HCT116 (cell line): ENCODE data around the gene MAP4K4. TPM values are rescaled to one million over a fixed set of nuclear protein-coding genes. Genes with fewer than 3 reads are reported as not detected.

Experiments used
- ATAC-seq: fragments of 200-7000 bp; cut with Tn5 transposase; 2 replicates; pipeline ENCODE4 v1.9.1; 2020; ENCODE audit warnings: mild to moderate bottlenecking, moderate library complexity
- BruUV-seq: library from RNA; stranded (reverse); fragments of 400-500 nt; replicated peaks from 2 replicates; lab custom pipeline; 2021; lab: Mats Ljungman, UMichigan
- CTCF ChIA-PET: fragments of 300-600 bp; sonication (Branson Sonifier 250); formaldehyde crosslinking; loops from one replicate; lab custom pipeline; 2021; ENCODE audit warnings: antibody characterized with exemption; lab: Charles Lee
- POLR2A ChIA-PET: fragments of 300-600, 350-600 bp; sonication (Branson Sonifier 250); formaldehyde crosslinking; loops from one replicate; lab custom pipeline; 2021; ENCODE audit warnings: antibody characterized with exemption; lab: Charles Lee
- RAD21 ChIA-PET, 2 experiments: fragments of 300-600 bp; sonication (Branson Sonifier 250); formaldehyde crosslinking; loops; one replicate each; lab custom pipeline; 2023; ENCODE audit warnings: low total read pairs in 2 of 2; ENCODE audit not compliant: uncharacterized antibody in 2 of 2, unreplicated experiment in 2 of 2, low non-redundant PET in 1 of 2; lab: Charles Lee
- DNase-seq: peaks from one replicate; pipeline ENCODE4 v3.0.0-alpha.2; 2010; ENCODE audit warnings: low read depth, low spot score
- H2AFZ ChIP-seq: fragments of 200-600 bp; shearing (Covaris generic), sonication (generic); 2 replicates; pipeline ENCODE4 v1.6.1; 2017; ENCODE audit warnings: low read depth, mixed run types, mixed read lengths, antibody characterized with exemption, low read length; ENCODE audit not compliant: poor library complexity, severe bottlenecking
- H3K27ac ChIP-seq: 2 replicates; pipeline ENCODE4 v1.5.1; 2012; ENCODE audit warnings: low read depth, low read length
- H3K27me3 ChIP-seq: fragments of 200-600 bp; sonication (generic); 2 replicates; pipeline ENCODE4 v1.6.1; 2016; ENCODE audit warnings: mixed run types, low read length, mixed read lengths; ENCODE audit not compliant: insufficient read depth
- H3K36me3 ChIP-seq, 2 experiments: fragments of 200-500 bp in 1 of 2; fragments of 200-600 bp in 1 of 2; sonication (Bioruptor generic) in 1 of 2; sonication (generic) in 1 of 2; 2 replicates each; pipeline versions ENCODE4 v1.5.1 to v1.6.1; 2014 to 2016; ENCODE audit warnings: low read length in 2 of 2, inconsistent platforms in 1 of 2, mixed read lengths in 1 of 2, mixed run types in 1 of 2; ENCODE audit not compliant: insufficient read depth in 2 of 2, control insufficient read depth in 1 of 2
- H3K4me1 ChIP-seq, 2 experiments: fragments of 200-600 bp in 1 of 2; sonication (generic) in 1 of 2; 2 replicates each; pipeline versions ENCODE4 v1.5.1 to v1.6.1; 2012 to 2017; ENCODE audit warnings: low read length in 2 of 2, inconsistent platforms in 1 of 2, mild to moderate bottlenecking in 1 of 2, mixed read lengths in 1 of 2, mixed run types in 1 of 2, moderate library complexity in 1 of 2; ENCODE audit not compliant: insufficient read depth in 2 of 2, control insufficient read depth in 1 of 2
- H3K4me2 ChIP-seq: fragments of 200-600 bp; sonication (generic); 2 replicates; pipeline ENCODE4 v1.6.1; 2017; ENCODE audit warnings: mixed run types, low read length, mixed read lengths
- H3K4me3 ChIP-seq, 2 experiments: fragments of 200-600 bp in 1 of 2; sonication (generic) in 1 of 2; replicated peaks in 1 of 2; 2 replicates each; pipeline ENCODE4 v1.5.1; 2011 to 2016; ENCODE audit warnings: low read length in 2 of 2, control low read depth in 1 of 2, low read depth in 1 of 2, mild to moderate bottlenecking in 1 of 2, mixed read lengths in 1 of 2, mixed run types in 1 of 2
- H3K79me2 ChIP-seq: fragments of 200-600 bp; sonication (generic); 2 replicates; pipeline ENCODE4 v1.6.1; 2017; ENCODE audit warnings: mild to moderate bottlenecking, mixed run types, low read length, moderate library complexity, mixed read lengths; ENCODE audit not compliant: insufficient read depth
- H3K9ac ChIP-seq: fragments of 200-600 bp; sonication (generic); 2 replicates; pipeline ENCODE4 v1.6.1; 2016; ENCODE audit warnings: low read length, mixed read lengths
- H3K9me2 ChIP-seq: fragments of 200-600 bp; sonication (generic), shearing (Covaris generic); 2 replicates; pipeline ENCODE4 v1.6.1; 2017; ENCODE audit warnings: mixed run types, mild to moderate bottlenecking, moderate library complexity; ENCODE audit not compliant: insufficient read depth
- H3K9me3 ChIP-seq, 2 experiments: fragments of 200-500 bp in 1 of 2; fragments of 200-600 bp in 1 of 2; sonication (Bioruptor generic) in 1 of 2; sonication (generic) in 1 of 2; 2 replicates each; pipeline ENCODE4 v1.6.1; 2014 to 2017; ENCODE audit warnings: low read length in 2 of 2, mixed read lengths in 2 of 2, inconsistent platforms in 1 of 2, low read depth in 1 of 2, mild to moderate bottlenecking in 1 of 2, mixed run types in 1 of 2, moderate library complexity in 1 of 2; ENCODE audit not compliant: control insufficient read depth in 1 of 2, insufficient read depth in 1 of 2
- H4K20me1 ChIP-seq: fragments of 200-600 bp; sonication (generic), shearing (Covaris generic); 2 replicates; pipeline ENCODE4 v1.6.1; 2017; ENCODE audit warnings: mixed run types, mild to moderate bottlenecking, moderate library complexity; ENCODE audit not compliant: insufficient read depth
- ATF3 ChIP-seq: IDR thresholded peaks from 2 replicates; pipeline ENCODE4 v1.6.1; 2012
- EZH2 ChIP-seq: fragments of 200-600 bp; sonication (generic); IDR thresholded peaks from 2 replicates; pipeline ENCODE4 v1.6.1; 2017; ENCODE audit warnings: antibody characterized with exemption, mixed run types
- RAD21 ChIP-seq: IDR thresholded peaks from 2 replicates; pipeline ENCODE4 v1.6.1; 2012; ENCODE audit warnings: low read depth, mild to moderate bottlenecking
- ZFX ChIP-seq: fragments of 450-650 bp; IDR thresholded peaks from 2 replicates; pipeline ENCODE4 v1.6.1; 2017
- ZNF274 ChIP-seq: fragments of 200-500 bp; sonication (Bioruptor generic); IDR thresholded peaks from 2 replicates; pipeline ENCODE4 v1.6.1; 2014; ENCODE audit warnings: mild to moderate bottlenecking, low read depth, low read length, inconsistent platforms
- intact Hi-C: fragments of 100-400 bp; cut with micrococcal nuclease; formaldehyde crosslinking; loops from 2 replicates; pipeline ENCODE4 v1.10.0; 2022
- total RNA-seq: library from RNA; stranded (reverse); gene quantifications from one replicate; pipeline ENCODE4 v1.2.1, GENCODE V29; 2021; ENCODE audit not compliant: unreplicated experiment
- TF ChIP-seq, protein P1 (sequence below): IDR thresholded peaks from 2 replicates; pipeline ENCODE4 v1.6.1; 2012; ENCODE audit warnings: low read depth

The MAP4K4 gene
- total RNA-seq, 1 experiment from 2014 or later: 62.3 TPM

DNA sequence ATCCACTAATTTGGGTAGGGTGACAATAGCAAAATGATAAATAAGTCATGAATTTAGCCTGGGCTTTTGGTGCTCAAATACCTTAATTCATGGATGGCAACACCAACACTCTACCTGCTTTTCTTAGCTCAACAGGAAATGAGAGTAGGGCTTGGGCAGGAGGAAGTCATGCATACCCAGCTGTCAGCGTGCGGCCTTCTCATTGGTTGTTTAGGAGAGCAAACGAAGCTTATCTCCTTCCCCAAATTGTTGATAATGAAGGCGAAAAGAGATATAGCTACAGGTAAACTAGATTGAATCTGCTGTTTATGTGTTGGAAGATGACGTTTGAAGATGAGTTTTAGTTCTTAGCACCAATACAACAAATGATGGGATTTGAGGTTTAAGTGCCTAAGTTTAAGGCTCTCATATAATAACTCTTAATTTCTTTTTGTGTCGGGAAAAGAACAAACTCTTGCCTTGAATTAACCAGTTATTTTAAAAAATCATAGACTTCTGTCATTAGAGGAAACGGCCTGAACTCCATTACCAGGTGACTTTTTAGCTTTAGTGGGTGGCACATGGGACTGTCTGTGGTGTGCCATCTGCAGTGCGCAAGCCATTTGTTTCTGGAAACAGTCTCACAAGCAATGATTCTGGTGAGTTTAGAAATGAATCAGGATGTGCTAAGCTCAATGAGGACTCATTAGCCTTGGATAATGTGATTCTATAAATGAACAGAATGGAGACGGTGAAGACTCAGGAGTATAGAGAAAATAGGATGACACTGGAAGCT is 19.8 kb downstream of the MAP4K4 start:
- Histone ChIP-seq H2AFZ (no peak overlapping the region), H3K79me2 (peaks cover 87% of the 10 kb centered on the region), H3K4me1 (peaks cover 2 to 26% of the 10 kb centered on the region in 2 experiments; a peak in 3 of 4 replicates), H3K36me3 (no peaks in the 10 kb centered on the region), H3K9me3 (no peaks in the 10 kb centered on the region), H3K4me3 (no peak overlapping the region), H3K27ac (no peak overlapping the region), H3K9ac (no peak overlapping the region), H4K20me1 (no peaks in the 10 kb centered on the region; the same call in 1 of the 2 replicates), H3K27me3 (no peaks in the 10 kb centered on the region), H3K9me2 (no peaks in the 10 kb centered on the region), H3K4me2 (no peak overlapping the region)
- CTCF ChIA-PET: interaction anchor here (0.7 kb wide), 1 partner anchor 375 kb away, joined by 3 read pairs; no protein-coding TSS in a partner anchor
- POLR2A ChIA-PET: no interaction called here
- ATAC-seq (no peak), DNase-seq (no peak)
- BruUV-seq: no TSS peak
- no peak for TF ChIP-seq ZNF274
- TF ChIP-seq, protein P1, sequence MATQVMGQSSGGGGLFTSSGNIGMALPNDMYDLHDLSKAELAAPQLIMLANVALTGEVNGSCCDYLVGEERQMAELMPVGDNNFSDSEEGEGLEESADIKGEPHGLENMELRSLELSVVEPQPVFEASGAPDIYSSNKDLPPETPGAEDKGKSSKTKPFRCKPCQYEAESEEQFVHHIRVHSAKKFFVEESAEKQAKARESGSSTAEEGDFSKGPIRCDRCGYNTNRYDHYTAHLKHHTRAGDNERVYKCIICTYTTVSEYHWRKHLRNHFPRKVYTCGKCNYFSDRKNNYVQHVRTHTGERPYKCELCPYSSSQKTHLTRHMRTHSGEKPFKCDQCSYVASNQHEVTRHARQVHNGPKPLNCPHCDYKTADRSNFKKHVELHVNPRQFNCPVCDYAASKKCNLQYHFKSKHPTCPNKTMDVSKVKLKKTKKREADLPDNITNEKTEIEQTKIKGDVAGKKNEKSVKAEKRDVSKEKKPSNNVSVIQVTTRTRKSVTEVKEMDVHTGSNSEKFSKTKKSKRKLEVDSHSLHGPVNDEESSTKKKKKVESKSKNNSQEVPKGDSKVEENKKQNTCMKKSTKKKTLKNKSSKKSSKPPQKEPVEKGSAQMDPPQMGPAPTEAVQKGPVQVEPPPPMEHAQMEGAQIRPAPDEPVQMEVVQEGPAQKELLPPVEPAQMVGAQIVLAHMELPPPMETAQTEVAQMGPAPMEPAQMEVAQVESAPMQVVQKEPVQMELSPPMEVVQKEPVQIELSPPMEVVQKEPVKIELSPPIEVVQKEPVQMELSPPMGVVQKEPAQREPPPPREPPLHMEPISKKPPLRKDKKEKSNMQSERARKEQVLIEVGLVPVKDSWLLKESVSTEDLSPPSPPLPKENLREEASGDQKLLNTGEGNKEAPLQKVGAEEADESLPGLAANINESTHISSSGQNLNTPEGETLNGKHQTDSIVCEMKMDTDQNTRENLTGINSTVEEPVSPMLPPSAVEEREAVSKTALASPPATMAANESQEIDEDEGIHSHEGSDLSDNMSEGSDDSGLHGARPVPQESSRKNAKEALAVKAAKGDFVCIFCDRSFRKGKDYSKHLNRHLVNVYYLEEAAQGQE: no peak
- no peak for TF ChIP-seq RAD21
- TF ChIP-seq EZH2: no peak
- TF ChIP-seq ATF3: no peak
- no peak for TF ChIP-seq ZFX
- intact Hi-C loops: no loop called here
- RAD21 ChIA-PET: no interaction called here
